Measurements from ENCODE around the gene EIF4B. TPM values are rescaled to one million over a fixed set of nuclear protein-coding genes. Genes with fewer than 3 reads are reported as not detected.

The EIF4B gene
- total and polyA plus RNA-seq, 4 experiments from 2014 or later: 74.2 to 777 (median 424) TPM

GRCh38 chr12:52992699-52993557 is 13.3 kb upstream of the EIF4B start:
- H3K4me1 Mint-ChIP-seq: no peaks in the 10 kb centered on the region
- Histone ChIP-seq H3K4me1 (ENCODE audit: insufficient read depth, low read length) (no peaks in the 10 kb centered on the region), H3K36me3 (ENCODE audit: insufficient read depth, low read length) (no peaks in the 10 kb centered on the region), H3K27me3 (ENCODE audit: insufficient read depth, low read length) (no peaks in the 10 kb centered on the region), H3K9me3 (ENCODE audit: control insufficient read depth in 1 of 2, low read length in 2 of 2) (no peaks in the 10 kb centered on the region), H3K4me3 (ENCODE audit: low read length in 2 of 2) (no peak overlapping the region), H3K27ac (ENCODE audit: low read depth, low read length) (no peak overlapping the region)
- H3K9me3 Mint-ChIP-seq: no peaks in the 10 kb centered on the region
- H3K36me3 Mint-ChIP-seq: no peaks in the 10 kb centered on the region
- CTCF ChIA-PET (ENCODE audit: partially characterized antibody): interaction anchor here (0.9 to 1.6 kb wide), 4 partner anchors 12 to 112 kb away, joined by 3 to 15 read pairs (median 6); no protein-coding TSS in a partner anchor
- no peak for DNase-seq
- peaks cover 0 to under 1% of the 10 kb centered on the region in 2 donors for H3K27me3 Mint-ChIP-seq
- peak overlapping the region in 1 of 7 donors; percentile 2 for H3K27ac Mint-ChIP-seq
- intact Hi-C loops (cut with micrococcal nuclease): no loop called here
- H3K4me3 Mint-ChIP-seq: no peak overlapping the region
- POLR2A ChIA-PET (ENCODE audit: partially characterized antibody): interaction anchor here (1.4 kb wide), 1 partner anchor 13 kb away, joined by 4 read pairs; no protein-coding TSS in a partner anchor

- no peaks in the 10 kb centered on the region for H3K4me1 Mint-ChIP-seq
- no peaks in the 10 kb centered on the region for H3K36me3 ChIP-seq (ENCODE audit: insufficient read depth, low read length)
These were observed 12.7 kb upstream of the EIF4B start for GRCh38 chr12:52993558-52993869.

GRCh38 chr12:53004178-53004577 is 2.1 kb upstream of the EIF4B start:
- CTCF ChIA-PET (ENCODE audit: partially characterized antibody): no interaction called here

More at GRCh38 chr12:52993558-52993869, 12.7 kb upstream of the EIF4B start:
- intact Hi-C loops (cut with micrococcal nuclease): no loop called here
- Mint-ChIP-seq H3K36me3 (no peaks in the 10 kb centered on the region), H3K27ac (no peak overlapping the region), H3K9me3 (no peaks in the 10 kb centered on the region), H3K4me3 (no peak overlapping the region), H3K27me3 (peaks cover 0 to 2% of the 10 kb centered on the region in 2 donors)
- no peak overlapping the region for H3K4me3 ChIP-seq (ENCODE audit: low read length in 2 of 2)
- H3K4me1 ChIP-seq (ENCODE audit: insufficient read depth, low read length): no peaks in the 10 kb centered on the region
- DNase-seq: no peak
- ChIA-PET CTCF (ENCODE audit: partially characterized antibody) (interaction anchor here (1.5 kb wide), 1 partner anchor 13 kb away, joined by 15 read pairs; no protein-coding TSS in a partner anchor), POLR2A (ENCODE audit: partially characterized antibody) (no interaction called here)
- no peaks in the 10 kb centered on the region for H3K27me3 ChIP-seq (ENCODE audit: insufficient read depth, low read length)
- H3K27ac ChIP-seq (ENCODE audit: low read depth, low read length): no peak overlapping the region
- no peaks in the 10 kb centered on the region for H3K9me3 ChIP-seq (ENCODE audit: control insufficient read depth in 1 of 2, low read length in 2 of 2)

GRCh38 chr12:53004582-53004981 is 1.7 kb upstream of the EIF4B start:
- Mint-ChIP-seq H3K27ac (peak overlapping the region in 5 of 7 donors; percentile 24 to 92 (median 54)), H3K9me3 (peaks cover 0 to 7% (median 0%) of the 10 kb centered on the region in 8 donors), H3K4me1 (peaks cover 14 to 43% (median 30%) of the 10 kb centered on the region in 4 donors), H3K27me3 (peaks cover 0 to 4% of the 10 kb centered on the region in 2 donors), H3K36me3 (peaks cover 0 to 22% of the 10 kb centered on the region in 2 donors), H3K4me3 (peak overlapping the region in 4 of 8 donors; percentile 4 to 43 (median 38))
- no peak overlapping the region for H3K27ac ChIP-seq (ENCODE audit: low read depth, low read length)
- CTCF ChIA-PET (ENCODE audit: partially characterized antibody): no interaction called here
- H3K27me3 ChIP-seq (ENCODE audit: insufficient read depth, low read length): no peaks in the 10 kb centered on the region
- no peaks in the 10 kb centered on the region for H3K9me3 ChIP-seq (ENCODE audit: control insufficient read depth in 1 of 2, low read length in 2 of 2)
- intact Hi-C loops (cut with micrococcal nuclease): no loop called here
- H3K4me1 ChIP-seq (ENCODE audit: insufficient read depth, low read length): peaks cover 35% of the 10 kb centered on the region
- DNase-seq: no peak
- no peak overlapping the region for H3K4me3 ChIP-seq (ENCODE audit: low read length in 2 of 2)
- peaks cover 6% of the 10 kb centered on the region for H3K36me3 ChIP-seq (ENCODE audit: insufficient read depth, low read length)
- POLR2A ChIA-PET (ENCODE audit: partially characterized antibody): no interaction called here

More at GRCh38 chr12:53004178-53004577, 2.1 kb upstream of the EIF4B start:
- no peak overlapping the region for H3K27ac ChIP-seq (ENCODE audit: low read depth, low read length)
- no peaks in the 10 kb centered on the region for H3K9me3 ChIP-seq (ENCODE audit: control insufficient read depth in 1 of 2, low read length in 2 of 2)
- Mint-ChIP-seq H3K4me1 (peaks cover 12 to 40% (median 29%) of the 10 kb centered on the region in 4 donors), H3K4me3 (peak overlapping the region in 2 of 8 donors; percentile 27 to 35), H3K9me3 (peaks cover 0 to 7% (median 0%) of the 10 kb centered on the region in 8 donors), H3K27ac (peak overlapping the region in 3 of 7 donors; percentile 48 to 74 (median 54)), H3K36me3 (peaks cover 0 to 21% of the 10 kb centered on the region in 2 donors), H3K27me3 (peaks cover 0 to 4% of the 10 kb centered on the region in 2 donors)
- DNase-seq: no peak
- POLR2A ChIA-PET (ENCODE audit: partially characterized antibody): no interaction called here
- no peaks in the 10 kb centered on the region for H3K27me3 ChIP-seq (ENCODE audit: insufficient read depth, low read length)
- peaks cover 3% of the 10 kb centered on the region for H3K36me3 ChIP-seq (ENCODE audit: insufficient read depth, low read length)
- intact Hi-C loops (cut with micrococcal nuclease): no loop called here
- H3K4me1 ChIP-seq (ENCODE audit: insufficient read depth, low read length): peaks cover 31% of the 10 kb centered on the region
- H3K4me3 ChIP-seq (ENCODE audit: low read length in 2 of 2): no peak overlapping the region

GRCh38 chr12:53005215-53005985 is 856 bp upstream of the EIF4B start:
- peak overlapping the region; percentile 99 to 100 (median 99) for H3K27ac Mint-ChIP-seq
- H3K4me3 ChIP-seq (ENCODE audit: low read length in 2 of 2): peak overlapping the region; percentile 61 to 65
- H3K9me3 Mint-ChIP-seq: peaks cover 0 to 7% (median 0%) of the 10 kb centered on the region in 8 donors
- H3K36me3 Mint-ChIP-seq: peaks cover 6 to 29% of the 10 kb centered on the region in 2 donors
- intact Hi-C loops (cut with micrococcal nuclease): no loop called here
- ChIA-PET POLR2A (ENCODE audit: partially characterized antibody) (interaction anchor here (0.5 to 2.4 kb wide), 24 partner anchors 9 to 1275 kb away, joined by 3 to 22 read pairs (median 4); partner anchors contain the start of genes AAAS, CBX5, CSAD and HNRNPA1), CTCF (ENCODE audit: partially characterized antibody) (interaction anchor here (0.6 to 1.3 kb wide), 5 partner anchors 24 to 670 kb away, joined by 3 to 4 read pairs (median 3); partner anchors contain the start of genes ATP5MC2 and SOAT2)
- H3K4me1 Mint-ChIP-seq: peaks cover 20 to 51% (median 38%) of the 10 kb centered on the region in 4 donors
- H3K4me3 Mint-ChIP-seq: peak overlapping the region; percentile 99 to 100 (median 99)
- H3K27me3 ChIP-seq (ENCODE audit: insufficient read depth, low read length): no peaks in the 10 kb centered on the region
- H3K9me3 ChIP-seq (ENCODE audit: control insufficient read depth in 1 of 2, low read length in 2 of 2): no peaks in the 10 kb centered on the region
- peak in 1 of 5 donors; percentile 2 for DNase-seq
- H3K27me3 Mint-ChIP-seq: no peaks in the 10 kb centered on the region
- H3K36me3 ChIP-seq (ENCODE audit: insufficient read depth, low read length): peaks cover 6% of the 10 kb centered on the region
- peak overlapping the region; percentile 55 for H3K27ac ChIP-seq (ENCODE audit: low read depth, low read length)
- peaks cover 43% of the 10 kb centered on the region for H3K4me1 ChIP-seq (ENCODE audit: insufficient read depth, low read length)

GRCh38 chr12:53006810-53007309 is 604 bp downstream of the EIF4B start:
- intact Hi-C loops (cut with micrococcal nuclease): loop anchor here (1.0 to 2.0 kb wide), 7 partner anchors 40 to 720 kb away; partner anchors contain the start of genes ATF7, CALCOCO1, CSAD and PFDN5
- Histone ChIP-seq H3K27ac (ENCODE audit: low read depth, low read length) (peak overlapping the region; percentile 94), H3K4me1 (ENCODE audit: insufficient read depth, low read length) (peaks cover 57% of the 10 kb centered on the region), H3K9me3 (ENCODE audit: control insufficient read depth in 1 of 2, low read length in 2 of 2) (no peaks in the 10 kb centered on the region), H3K27me3 (ENCODE audit: insufficient read depth, low read length) (no peaks in the 10 kb centered on the region), H3K4me3 (ENCODE audit: low read length in 2 of 2) (peak overlapping the region; percentile 99 to 100), H3K36me3 (ENCODE audit: insufficient read depth, low read length) (peaks cover 11% of the 10 kb centered on the region)
- POLR2A ChIA-PET (ENCODE audit: partially characterized antibody): interaction anchor here (0.9 to 2.4 kb wide), 14 partner anchors 10 to 1273 kb away, joined by 3 to 22 read pairs (median 4); partner anchors contain the start of genes CBX5, HNRNPA1, PFDN5 and PRR13
- no peaks in the 10 kb centered on the region for H3K27me3 Mint-ChIP-seq
- CTCF ChIA-PET (ENCODE audit: partially characterized antibody): interaction anchor here (0.7 to 1.3 kb wide), 4 partner anchors 30 to 669 kb away, joined by 3 read pairs; partner anchors contain the start of gene ATP5MC2
- H3K4me3 Mint-ChIP-seq: peak overlapping the region; percentile 99 to 100 (median 99)
- peaks cover 12 to 40% of the 10 kb centered on the region in 2 donors for H3K36me3 Mint-ChIP-seq
- peak; percentile 68 to 85 (median 73) for DNase-seq
- H3K27ac Mint-ChIP-seq: peak overlapping the region; percentile 99 to 100 (median 99)
- peaks cover 32 to 65% (median 50%) of the 10 kb centered on the region in 4 donors for H3K4me1 Mint-ChIP-seq
- peaks cover 0 to 7% (median 0%) of the 10 kb centered on the region in 8 donors for H3K9me3 Mint-ChIP-seq
